Upper lobe of left lung (tissue), 6 donors: ENCODE measurements around the gene CCDC148. TPM values are rescaled to one million over a fixed set of nuclear protein-coding genes. Genes with fewer than 3 reads are reported as not detected.

Experiments used
- ATAC-seq, 2 donors: fragments of 200-7000 bp; cut with Tn5 transposase; one replicate each; pipeline ENCODE4 v1.9.1; 2022; ENCODE audit warnings: mild to moderate bottlenecking in 2 of 2, moderate library complexity in 2 of 2; ENCODE audit not compliant: low FRiP score in 2 of 2
- DNase-seq, 2 donors: peaks; one replicate each; pipeline ENCODE4 v3.0.0-alpha.2; 2019 to 2020
- H3K27ac ChIP-seq, 4 donors: fragments of 200-600 bp; sonication (generic); one replicate each; pipeline ENCODE4 v1.5.1; 2016 to 2019
- H3K27me3 ChIP-seq, 4 donors: fragments of 200-600 bp; sonication (generic); one replicate each; pipeline ENCODE4 v1.5.1; 2017 to 2019
- H3K36me3 ChIP-seq, 4 donors: fragments of 200-600 bp; sonication (generic); one replicate each; pipeline ENCODE4 v1.5.1; 2016 to 2019
- H3K4me1 ChIP-seq, 4 donors: fragments of 200-600 bp; sonication (generic); one replicate each; pipeline ENCODE4 v1.5.1; 2018 to 2019
- H3K4me3 ChIP-seq, 4 donors: fragments of 200-600 bp; sonication (generic); one replicate each; pipeline ENCODE4 v1.5.1; 2017 to 2019; ENCODE audit warnings: mild to moderate bottlenecking in 2 of 4, moderate library complexity in 1 of 4
- H3K9me3 ChIP-seq, 4 donors: fragments of 200-600 bp; sonication (generic); one replicate each; pipeline ENCODE4 v1.5.1; 2018 to 2019
- CTCF ChIP-seq, 6 experiments: fragments of 450-650 bp in 4 of 6; fragments of 200-600 bp in 2 of 6; sonication (generic) in 2 of 6; IDR thresholded peaks; one replicate each; pipeline ENCODE4 v1.5.1; 2016 to 2019; ENCODE audit warnings: antibody characterized with exemption in 6 of 6
- EP300 ChIP-seq, 4 donors: sonication (generic); formaldehyde crosslinking; IDR thresholded peaks; one replicate each; pipeline ENCODE4 v1.5.1; 2017; ENCODE audit warnings: antibody characterized with exemption in 4 of 4, control low read depth in 2 of 4
- POLR2A ChIP-seq, 4 donors: fragments of 450-650 bp; IDR thresholded peaks; one replicate each; pipeline ENCODE4 v1.5.1; 2016 to 2017; ENCODE audit warnings: antibody characterized with exemption in 4 of 4, mild to moderate bottlenecking in 2 of 4
- POLR2AphosphoS5 ChIP-seq, 2 donors: sonication (generic); formaldehyde crosslinking; IDR thresholded peaks; one replicate each; pipeline ENCODE4 v1.5.1; 2017; ENCODE audit warnings: antibody characterized with exemption in 2 of 2
- WGBS, 2 donors: methylation state at CpG; one replicate each; pipeline ENCODE4 v1.1.5; 2017 to 2018; 5-methylcytosine and 5-hydroxymethylcytosine counted together
- total RNA-seq, 6 donors: library from RNA; depleted of rRNA in 4 of 6; stranded (reverse); fragments of >200 nt in 4 of 6; gene quantifications; one replicate each; pipeline versions ENCODE4 v1.1.0 to v1.2.1, GENCODE V29; 2016 to 2021
- donor health status: DM: no; HTN: no; CAD: no; lungs with moderate emphysema.
- donor health status: DM: no; HTN: yes; CAD: no; lungs with severe emphysema.

CCDC148 gene
- total RNA-seq, 6 donors from 2014 or later: 0.69 to 4.2 (median 1.9) TPM

- Histone ChIP-seq H3K4me1 (no peaks in the 10 kb centered on the region), H3K27me3 (no peaks in the 10 kb centered on the region), H3K9me3 (peaks cover 0 to 3% (median 0%) of the 10 kb centered on the region in 4 donors), H3K27ac (no peak overlapping the region), H3K4me3 (no peak overlapping the region), H3K36me3 (no peaks in the 10 kb centered on the region)
- TF ChIP-seq EP300 (IDR thresholded peaks at IDR 0.05) (no peak), CTCF (IDR thresholded peaks at IDR 0.05) (no peak), POLR2AphosphoS5 (IDR thresholded peaks at IDR 0.05) (no peak), POLR2A (IDR thresholded peaks at IDR 0.05) (no peak)
- no peak for DNase-seq
- no peak for ATAC-seq
- 76 to 81% methylated on average over 3 of the region's 3 CpGs for WGBS, 2 donors
Measured at GRCh38 chr2:158143703-158144360, 312.7 kb downstream of the CCDC148 start.

DNA sequence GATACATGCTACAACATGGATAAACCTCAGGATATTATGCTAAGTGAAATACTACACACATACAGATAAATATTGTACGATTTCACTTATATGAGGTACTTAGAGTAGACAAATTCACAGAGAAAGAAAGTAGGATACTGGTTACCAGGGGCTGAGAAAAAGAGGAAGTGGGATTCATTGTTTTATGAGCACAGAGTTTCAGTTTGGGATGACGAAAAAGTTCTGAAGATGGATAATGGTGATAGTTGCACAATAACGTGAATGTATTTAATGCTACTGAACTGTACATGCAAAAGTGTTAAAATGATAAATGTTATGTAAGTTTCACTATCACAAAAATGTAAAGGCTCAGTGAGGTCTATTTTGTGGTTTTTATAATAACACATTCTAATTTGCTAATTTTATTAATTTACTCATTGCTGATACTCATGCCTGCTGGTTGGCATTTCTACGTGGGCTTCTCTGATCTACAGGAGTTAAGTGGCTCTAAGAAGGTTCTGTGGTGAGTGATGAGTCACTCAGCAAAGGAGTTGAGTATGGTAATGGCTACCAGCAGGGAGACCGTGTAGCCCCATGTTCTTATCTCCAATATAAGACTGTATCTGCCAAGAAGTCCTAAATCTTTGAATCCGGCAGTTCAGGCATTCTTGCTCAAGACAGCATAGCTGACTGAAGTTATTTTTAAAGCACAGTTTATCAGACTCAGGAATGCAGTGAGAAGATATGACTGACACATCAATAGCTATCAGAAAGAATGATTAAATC, 313.8 kb downstream of the CCDC148 start:
- H3K4me1 ChIP-seq: no peaks in the 10 kb centered on the region
- DNase-seq (no peak), ATAC-seq (no peak)
- H3K36me3 ChIP-seq: no peaks in the 10 kb centered on the region
- H3K27me3 ChIP-seq: no peaks in the 10 kb centered on the region
- H3K4me3 ChIP-seq: no peak overlapping the region
- TF ChIP-seq CTCF (IDR thresholded peaks at IDR 0.05) (no peak), POLR2A (IDR thresholded peaks at IDR 0.05) (no peak), EP300 (IDR thresholded peaks at IDR 0.05) (no peak), POLR2AphosphoS5 (IDR thresholded peaks at IDR 0.05) (no peak)
- WGBS, 2 donors: 51 to 57% methylated on average over 6 of the region's 6 CpGs
- peaks cover 0 to 3% (median 0%) of the 10 kb centered on the region in 4 donors for H3K9me3 ChIP-seq
- H3K27ac ChIP-seq: no peak overlapping the region

DNA sequence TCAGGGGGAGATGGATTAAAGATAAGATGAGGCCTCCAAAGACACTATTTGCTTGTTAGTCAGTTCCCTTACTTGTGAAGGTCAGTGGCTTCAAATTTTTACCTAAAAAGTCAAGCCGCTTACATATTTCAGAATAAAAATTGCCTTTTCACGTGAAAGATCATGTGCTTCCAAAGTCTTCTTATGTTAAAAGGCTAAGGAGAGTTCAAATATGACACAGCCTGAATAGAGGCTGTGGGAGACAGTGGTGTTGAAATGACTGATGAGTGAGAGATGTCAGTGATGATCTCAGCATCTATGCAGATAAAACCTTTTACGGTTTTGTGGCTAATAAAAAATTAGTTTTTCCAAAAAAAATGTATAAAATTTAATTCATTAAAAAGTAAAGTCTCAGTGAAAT, 314.4 kb downstream of the CCDC148 start:
- ATAC-seq (no peak), DNase-seq (no peak)
- peaks cover 0 to 3% (median 0%) of the 10 kb centered on the region in 4 donors for H3K9me3 ChIP-seq
- WGBS, 2 donors: 77 to 85% methylated on average over 3 of the region's 3 CpGs
- H3K27ac ChIP-seq: no peak overlapping the region
- no peaks in the 10 kb centered on the region for H3K36me3 ChIP-seq
- H3K4me1 ChIP-seq: no peaks in the 10 kb centered on the region
- no peak overlapping the region for H3K4me3 ChIP-seq
- no peaks in the 10 kb centered on the region for H3K27me3 ChIP-seq
- TF ChIP-seq POLR2A (IDR thresholded peaks at IDR 0.05) (no peak), CTCF (IDR thresholded peaks at IDR 0.05) (no peak), POLR2AphosphoS5 (IDR thresholded peaks at IDR 0.05) (no peak), EP300 (IDR thresholded peaks at IDR 0.05) (no peak)

DNA sequence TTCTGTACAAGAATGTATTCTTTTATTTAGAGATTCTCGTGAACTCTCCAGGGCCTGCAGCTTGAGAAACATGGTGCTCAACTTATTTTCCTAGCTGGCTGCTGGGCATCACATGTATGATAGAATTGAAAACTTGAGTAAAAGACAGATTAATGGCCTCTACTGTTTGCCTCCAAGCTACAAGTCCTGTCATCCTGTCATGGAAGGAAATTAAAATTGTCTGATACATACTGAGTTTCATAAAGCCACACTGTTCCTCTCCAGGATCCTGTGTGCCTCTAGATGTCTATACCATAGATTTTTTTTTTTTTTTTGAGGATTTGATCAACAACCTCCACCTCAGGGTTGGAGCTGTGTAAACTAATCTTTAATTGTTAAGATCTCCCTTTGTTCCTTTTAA, 316.4 kb downstream of the CCDC148 start:
- Histone ChIP-seq H3K4me1 (no peaks in the 10 kb centered on the region), H3K36me3 (no peaks in the 10 kb centered on the region), H3K27ac (no peak overlapping the region), H3K4me3 (no peak overlapping the region), H3K9me3 (no peaks in the 10 kb centered on the region), H3K27me3 (no peaks in the 10 kb centered on the region)
- WGBS, 2 donors: 75 to 97% methylated on average over 1 of the region's 1 CpG
- DNase-seq (no peak), ATAC-seq (no peak)
- TF ChIP-seq CTCF (IDR thresholded peaks at IDR 0.05) (no peak), POLR2A (IDR thresholded peaks at IDR 0.05) (no peak), POLR2AphosphoS5 (IDR thresholded peaks at IDR 0.05) (no peak), EP300 (IDR thresholded peaks at IDR 0.05) (no peak)
